Colonic mucosa (tissue), 4 donors: ENCODE data around the gene ARHGAP10. TPM values are rescaled to one million over a fixed set of nuclear protein-coding genes. Genes with fewer than 3 reads are reported as not detected.

Experiments used
- DNase-seq: peaks from one replicate; pipeline ENCODE4 v3.0.0-alpha.2; 2020
- H3K27ac ChIP-seq: fragments of 200-600 bp; one replicate; pipeline ENCODE4 v1.8.0; 2021
- H3K27me3 ChIP-seq: fragments of 200-600 bp; one replicate; pipeline ENCODE4 v1.8.0; 2021
- H3K36me3 ChIP-seq: fragments of 200-600 bp; one replicate; pipeline ENCODE4 v1.8.0; 2021
- H3K4me1 ChIP-seq: fragments of 200-600 bp; one replicate; pipeline ENCODE4 v1.8.0; 2021; ENCODE audit warnings: mild to moderate bottlenecking
- H3K4me3 ChIP-seq: fragments of 200-600 bp; one replicate; pipeline ENCODE4 v1.8.0; 2021
- H3K9ac ChIP-seq, 2 donors: one replicate each; pipeline ENCODE4 v1.7.0; 2013; ENCODE audit warnings: control low read depth in 2 of 2, low read depth in 2 of 2, low read length in 2 of 2
- H3K9me3 ChIP-seq: fragments of 200-600 bp; one replicate; pipeline ENCODE4 v1.8.0; 2021
- CTCF ChIP-seq: fragments of 200-600 bp; IDR thresholded peaks from one replicate; pipeline ENCODE4 v1.8.0; 2022; ENCODE audit warnings: antibody characterized with exemption, mild to moderate bottlenecking
- intact Hi-C: fragments of 100-400 bp; cut with DNase I; formaldehyde crosslinking; loops from one replicate; pipeline ENCODE4 v1.14.1; 2022
- total RNA-seq, 2 donors: library from RNA; stranded (reverse); fragmentation: NEBNext Ultra II Directional in 1 of 2; extraction: Animal tissue kit (Norgen Biotek cat#: 25700) in 1 of 2; gene quantifications; one replicate each; pipeline ENCODE4 v1.2.1, GENCODE V29; 2021
- donor health status: healthy.
- donor health status: DM: no; HTN: no; CAD: no.
- donor health status: DM: no; HTN: no; CAD: no.

ARHGAP10 gene
- total RNA-seq, 2 donors from 2014 or later = 4.4 to 7.1 TPM

GRCh38 chr4:147837435-147837834, 105.5 kb downstream of the ARHGAP10 start:
- Histone ChIP-seq H3K27me3 (no peaks in the 10 kb centered on the region), H3K9ac (no peak overlapping the region), H3K27ac (no peak overlapping the region), H3K36me3 (no peaks in the 10 kb centered on the region), H3K4me1 (no peaks in the 10 kb centered on the region), H3K4me3 (no peak overlapping the region), H3K9me3 (no peaks in the 10 kb centered on the region)
- DNase-seq = no peak
- no peak for TF ChIP-seq CTCF
- intact Hi-C loops = no loop called here

- intact Hi-C loops = no loop called here
- Histone ChIP-seq H3K9ac (no peak overlapping the region), H3K4me3 (no peak overlapping the region), H3K9me3 (no peaks in the 10 kb centered on the region), H3K36me3 (no peaks in the 10 kb centered on the region), H3K27ac (no peak overlapping the region), H3K4me1 (no peaks in the 10 kb centered on the region), H3K27me3 (no peaks in the 10 kb centered on the region)
- TF ChIP-seq CTCF = no peak
- DNase-seq = no peak
These were observed 106.0 kb downstream of the ARHGAP10 start for GRCh38 chr4:147837854-147838253.

GRCh38 chr4:147839200-147839599, 107.3 kb downstream of the ARHGAP10 start:
- Histone ChIP-seq H3K4me1 (no peaks in the 10 kb centered on the region), H3K36me3 (no peaks in the 10 kb centered on the region), H3K27ac (no peak overlapping the region), H3K9me3 (no peaks in the 10 kb centered on the region), H3K27me3 (no peaks in the 10 kb centered on the region), H3K9ac (no peak overlapping the region), H3K4me3 (no peak overlapping the region)
- no peak for TF ChIP-seq CTCF
- no peak for DNase-seq
- intact Hi-C loops = no loop called here

- Histone ChIP-seq H3K4me1 (no peaks in the 10 kb centered on the region), H3K9me3 (no peaks in the 10 kb centered on the region)
- no peak for DNase-seq
These were observed 107.8 kb downstream of the ARHGAP10 start for GRCh38 chr4:147839663-147840062.

GRCh38 chr4:147840838-147841738, 109.2 kb downstream of the ARHGAP10 start:
- no peak overlapping the region for H3K27ac ChIP-seq
- intact Hi-C loops = no loop called here
- no peak for DNase-seq

More at GRCh38 chr4:147839663-147840062, 107.8 kb downstream of the ARHGAP10 start:
- no peak for TF ChIP-seq CTCF
- Histone ChIP-seq H3K27ac (no peak overlapping the region), H3K9ac (no peak overlapping the region), H3K36me3 (no peaks in the 10 kb centered on the region), H3K27me3 (no peaks in the 10 kb centered on the region), H3K4me3 (no peak overlapping the region)
- intact Hi-C loops = no loop called here

More at GRCh38 chr4:147840838-147841738, 109.2 kb downstream of the ARHGAP10 start:
- Histone ChIP-seq H3K9me3 (no peaks in the 10 kb centered on the region), H3K4me1 (no peaks in the 10 kb centered on the region), H3K27me3 (no peaks in the 10 kb centered on the region), H3K4me3 (no peak overlapping the region), H3K9ac (no peak overlapping the region), H3K36me3 (no peaks in the 10 kb centered on the region)
- no peak for TF ChIP-seq CTCF
